Measurements from ENCODE around the gene RAI2.

Gene RAI2

GRCh38 chrX:17860811-17861488 lies at the start of gene RAI2:
Gene RAI2, minus strand, starts transcription at chrX:17861298. Its CDS starts 59,288 bp downstream, at chrX:17802010.
- DNase-seq (ENCODE audit: low read depth), result no peak

- no peak for DNase-seq (ENCODE audit: low read depth)
Measured at GRCh38 chrX:17888421-17888820, 27.3 kb upstream of the RAI2 start.

DNA sequence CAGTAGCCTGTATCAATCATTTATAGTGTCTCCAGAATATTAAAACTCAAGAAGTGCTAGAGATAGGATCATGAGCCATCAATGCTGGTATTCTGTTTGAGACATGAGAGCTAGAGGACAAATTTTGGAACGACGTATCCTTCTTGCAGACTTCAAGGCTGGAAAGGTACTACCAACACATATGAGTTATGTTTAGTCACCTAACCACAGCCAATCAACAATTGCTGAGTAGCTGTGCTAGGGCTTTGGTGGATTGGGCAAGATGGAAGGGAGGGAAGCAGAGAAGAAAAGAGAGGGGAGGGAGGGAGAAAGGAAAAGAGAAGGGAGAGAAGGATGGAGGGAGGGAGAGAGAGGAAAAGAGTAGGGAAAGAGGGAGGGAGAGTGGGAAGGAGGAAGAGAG lies 21.6 kb upstream of the RAI2 start:
- no peak for DNase-seq (ENCODE audit: low read depth)

DNA sequence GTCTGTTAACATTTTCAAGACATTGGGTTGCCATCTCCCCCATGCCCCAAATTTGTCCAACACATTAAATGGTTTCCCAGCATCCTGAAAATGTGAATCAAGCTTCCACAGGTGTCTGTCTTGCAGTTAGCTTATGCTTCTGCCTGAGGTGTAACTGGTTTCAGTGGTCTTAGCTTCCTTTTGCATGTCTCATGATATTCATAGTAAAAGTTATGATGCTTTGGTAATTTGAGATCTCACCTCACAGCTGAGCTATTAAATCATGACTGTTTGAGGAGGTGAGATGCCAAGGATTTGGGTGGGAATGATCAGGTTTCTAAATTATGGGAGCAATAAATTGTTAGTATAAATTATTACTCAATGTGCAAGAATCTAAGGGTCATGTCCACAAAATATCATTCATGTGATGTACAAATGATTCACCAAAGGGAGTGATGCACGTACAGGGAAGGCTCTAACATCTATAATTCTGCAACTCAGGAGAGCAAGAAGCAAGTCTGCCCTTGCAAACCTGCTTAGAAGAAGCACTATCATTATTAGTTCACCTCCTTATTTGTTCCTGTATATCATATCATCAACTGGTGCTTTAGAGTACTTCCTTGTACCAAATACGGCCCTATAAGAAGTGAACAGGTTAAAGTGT lies 17.1 kb upstream of the RAI2 start:
- DNase-seq (ENCODE audit: low read depth), result no peak

- no peak for DNase-seq (ENCODE audit: low read depth)
Measured at GRCh38 chrX:17876135-17876534, 15.0 kb upstream of the RAI2 start.

DNA sequence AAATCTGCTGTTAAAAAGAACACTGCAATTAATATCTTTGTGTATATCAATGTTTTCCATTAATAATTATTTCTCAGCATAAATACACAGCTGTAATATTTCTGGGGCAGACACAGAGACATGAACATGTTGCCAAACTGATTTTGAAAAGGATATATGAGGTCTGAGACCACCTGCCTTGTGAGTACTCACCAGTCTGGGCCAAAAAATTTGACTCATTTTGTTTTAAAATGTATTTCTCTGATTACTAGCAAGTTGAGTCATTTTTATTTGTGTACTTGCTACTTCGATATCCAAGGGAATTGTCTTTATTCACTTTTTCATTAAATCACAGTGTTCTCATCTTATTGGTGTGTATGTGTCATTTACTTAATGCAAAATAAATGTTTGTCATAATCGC lies 8.5 kb upstream of the RAI2 start:
- no peak for DNase-seq (ENCODE audit: low read depth)

- no peak for DNase-seq (ENCODE audit: low read depth)
Measured at GRCh38 chrX:17861489-17862011, 452 bp upstream of the RAI2 start.

DNA sequence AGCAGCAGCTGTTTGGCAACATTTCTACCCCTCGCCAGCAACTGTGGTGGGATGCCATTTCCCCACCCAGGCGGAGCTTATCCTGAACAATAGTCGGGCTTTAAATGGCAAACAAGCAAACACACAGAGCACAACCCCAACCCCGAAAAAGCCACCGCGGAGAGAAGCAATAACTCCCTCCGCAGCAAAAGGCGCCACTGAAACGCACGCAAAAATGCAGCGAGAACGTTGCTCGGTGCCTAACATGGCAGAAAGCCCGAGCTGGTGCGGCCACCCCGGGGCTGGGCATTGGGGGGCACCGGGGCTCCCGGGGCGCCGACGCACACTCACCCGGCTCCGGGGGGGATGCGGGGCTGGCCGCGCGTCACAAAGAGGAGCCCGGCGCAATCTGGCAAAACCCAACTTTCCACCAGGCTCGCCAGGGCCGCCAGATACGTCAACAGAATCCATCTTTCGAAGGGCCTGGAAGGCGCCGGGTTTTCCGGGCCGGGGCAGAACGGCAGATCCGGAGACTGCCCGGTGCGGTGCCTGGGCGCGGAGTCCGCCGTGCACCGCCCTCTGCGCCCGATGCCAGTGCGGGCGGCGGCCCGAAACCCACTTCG lies 818 bp downstream of the RAI2 start:
- DNase-seq (ENCODE audit: low read depth), result no peak

DNA sequence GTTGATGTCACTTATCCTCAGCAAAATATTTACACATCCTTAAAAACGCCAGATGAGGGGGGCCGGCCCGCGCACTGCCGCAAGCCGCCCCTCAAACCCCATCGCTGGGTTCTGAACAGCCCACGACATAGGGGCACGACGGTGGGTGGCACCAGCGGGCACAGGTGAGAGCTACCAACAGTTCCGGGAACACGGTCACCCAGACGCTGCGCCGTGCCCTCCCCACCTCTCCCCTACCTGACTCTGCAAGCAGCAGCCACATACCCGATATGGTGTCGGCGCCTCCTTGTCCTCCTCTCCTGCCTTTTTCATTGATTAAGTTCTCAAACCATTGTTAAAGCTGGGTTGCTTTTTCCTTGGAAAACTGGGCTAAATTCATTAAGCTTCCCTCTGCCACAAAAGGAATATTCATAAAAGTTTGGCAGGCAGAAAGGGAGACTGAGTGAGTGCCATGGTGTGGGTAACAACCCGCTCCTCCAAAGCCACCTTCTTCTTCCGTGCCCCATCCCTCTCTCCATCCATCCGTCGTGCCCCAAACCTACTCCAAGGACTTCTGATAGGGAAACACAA lies 1.4 kb downstream of the RAI2 start:
- no peak for DNase-seq (ENCODE audit: low read depth)

- DNase-seq (ENCODE audit: low read depth), result no peak
Measured at GRCh38 chrX:17854531-17854930, 6.6 kb downstream of the RAI2 start.

DNA sequence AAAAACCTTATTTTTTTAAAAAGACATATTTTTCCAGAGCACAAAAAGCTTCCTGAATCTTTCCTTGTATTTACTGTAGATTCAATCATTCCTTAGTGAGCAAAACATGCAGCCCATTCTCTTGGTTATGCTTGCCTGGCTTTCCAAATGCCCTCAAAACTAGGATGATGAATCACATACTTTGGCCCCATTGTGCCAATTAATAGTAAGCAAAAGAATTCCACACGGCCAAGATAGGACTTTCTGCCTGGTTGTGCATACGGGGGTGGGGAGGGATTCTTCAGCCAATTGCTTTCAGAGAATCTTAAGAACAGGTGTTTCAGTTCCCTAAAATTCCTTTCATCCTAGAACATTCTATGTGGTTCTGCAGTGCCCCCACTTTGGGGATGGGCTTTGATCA lies 7.0 kb downstream of the RAI2 start:
- DNase-seq (ENCODE audit: low read depth), result no peak

- no peak for DNase-seq (ENCODE audit: low read depth)
Measured at GRCh38 chrX:17851874-17852273, 9.2 kb downstream of the RAI2 start.

DNA sequence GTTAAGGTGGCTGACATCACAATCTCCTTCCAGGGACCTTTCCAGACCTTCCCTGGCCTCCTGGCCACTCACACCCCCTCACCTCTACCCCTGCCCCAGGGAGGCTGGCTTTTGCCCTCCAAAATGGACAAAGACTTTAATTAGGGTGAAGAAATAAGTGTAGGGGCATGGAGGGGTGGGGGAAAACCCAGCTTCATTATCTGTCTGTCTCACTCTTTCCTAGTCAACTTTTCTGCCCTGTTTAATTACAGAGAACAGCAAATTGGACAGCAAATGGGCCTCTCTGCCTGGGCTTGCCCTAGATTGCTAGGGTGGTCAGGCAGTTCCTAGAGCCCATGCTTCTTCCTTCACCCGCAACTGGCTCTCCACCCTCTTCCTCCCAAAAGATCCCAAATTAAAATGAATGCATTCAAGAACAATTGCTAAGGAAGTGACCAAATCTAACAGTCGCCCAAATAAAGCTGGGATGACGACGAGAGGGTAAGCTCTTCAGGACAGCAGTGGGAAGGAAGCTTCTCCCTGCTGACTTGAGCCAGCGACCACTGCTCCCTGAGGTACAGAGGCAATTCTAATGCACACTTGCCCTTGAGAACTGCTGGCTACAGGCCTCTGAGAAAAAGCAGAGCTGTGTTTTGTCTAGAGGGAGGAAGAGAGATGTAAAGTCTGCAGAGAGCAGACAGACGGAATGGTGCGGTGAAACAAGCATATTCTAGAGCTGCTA lies 12.4 kb downstream of the RAI2 start:
- no peak for DNase-seq (ENCODE audit: low read depth)

DNA sequence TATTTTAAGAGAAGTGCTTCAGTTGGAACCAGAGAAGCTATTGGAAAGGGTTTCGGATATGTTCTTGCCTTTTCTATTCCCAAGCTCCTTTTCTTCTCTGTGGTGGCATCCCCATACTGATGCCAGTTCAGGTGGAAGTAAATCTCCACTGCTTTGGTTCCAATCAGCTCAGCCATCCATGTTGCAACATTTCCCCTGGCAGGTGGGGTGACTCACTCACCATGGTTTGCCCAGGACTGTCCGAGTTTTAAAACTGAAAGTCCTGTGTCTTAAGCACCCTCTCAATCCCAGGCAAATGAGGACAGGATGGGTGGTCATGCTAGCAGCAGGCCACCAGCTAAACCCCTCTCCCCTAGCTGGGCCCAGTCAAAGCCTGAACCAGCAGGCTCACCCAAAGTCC lies 15.1 kb downstream of the RAI2 start:
- no peak for DNase-seq (ENCODE audit: low read depth)

- DNase-seq (ENCODE audit: low read depth), result no peak
Measured at GRCh38 chrX:17844236-17844635, 16.9 kb downstream of the RAI2 start.

DNA sequence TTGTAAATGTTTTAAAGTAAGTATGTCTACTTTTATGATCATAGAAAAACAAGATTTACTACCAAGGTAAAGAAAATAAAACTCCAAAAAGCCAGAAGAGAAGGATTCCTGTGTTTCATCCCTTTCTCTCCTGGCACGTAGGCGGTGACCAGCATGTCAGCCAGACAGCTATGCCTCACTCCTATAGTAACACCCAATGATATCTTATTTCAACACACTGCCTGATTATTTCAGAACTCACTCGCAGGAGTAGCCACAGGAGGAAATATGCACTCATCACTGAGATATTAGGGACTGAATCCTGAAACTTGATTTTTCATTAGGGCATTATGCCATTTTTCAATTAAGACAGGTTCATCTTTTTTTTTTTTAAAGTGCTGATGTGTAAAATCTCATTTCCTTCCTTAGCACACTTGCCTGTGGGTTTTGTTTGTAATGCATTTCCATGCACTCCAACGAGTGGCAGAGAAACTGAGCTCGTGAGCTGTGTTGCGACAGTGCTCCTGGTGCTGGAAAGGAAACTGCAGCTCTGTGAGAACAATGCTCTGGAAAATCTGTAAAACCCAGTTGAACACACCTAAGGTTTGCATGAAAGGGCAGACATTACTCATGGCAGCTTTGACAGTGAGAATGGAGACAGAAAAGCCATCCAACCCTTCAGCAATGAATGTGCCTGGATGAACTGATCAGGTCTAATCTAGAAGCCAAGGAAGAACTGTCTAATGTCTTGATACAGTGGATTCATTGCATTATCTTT lies 18.2 kb downstream of the RAI2 start:
- no peak for DNase-seq (ENCODE audit: low read depth)

DNA sequence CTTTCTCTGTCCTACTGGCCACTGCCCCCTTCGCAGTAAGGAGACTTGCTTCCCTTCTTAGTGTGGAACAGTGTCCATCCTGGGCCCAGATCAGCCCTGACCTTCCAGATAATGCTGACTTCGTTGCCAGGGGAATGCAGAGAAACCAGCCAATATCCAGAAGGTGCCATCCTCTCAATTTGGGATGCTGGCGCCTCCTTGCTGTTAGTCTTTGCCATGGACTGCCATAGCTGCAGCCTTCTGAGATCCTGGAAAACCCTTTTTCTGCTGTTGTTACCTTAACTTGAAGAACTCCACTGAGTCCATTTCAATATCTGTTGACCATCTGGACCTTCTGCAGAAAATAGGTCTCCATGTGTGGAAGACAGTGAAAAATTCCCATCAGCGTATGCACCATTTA lies 21.8 kb downstream of the RAI2 start:
- DNase-seq (ENCODE audit: low read depth), result no peak

- DNase-seq (ENCODE audit: low read depth), result no peak
Measured at GRCh38 chrX:17836830-17837229, 24.3 kb downstream of the RAI2 start.

DNA sequence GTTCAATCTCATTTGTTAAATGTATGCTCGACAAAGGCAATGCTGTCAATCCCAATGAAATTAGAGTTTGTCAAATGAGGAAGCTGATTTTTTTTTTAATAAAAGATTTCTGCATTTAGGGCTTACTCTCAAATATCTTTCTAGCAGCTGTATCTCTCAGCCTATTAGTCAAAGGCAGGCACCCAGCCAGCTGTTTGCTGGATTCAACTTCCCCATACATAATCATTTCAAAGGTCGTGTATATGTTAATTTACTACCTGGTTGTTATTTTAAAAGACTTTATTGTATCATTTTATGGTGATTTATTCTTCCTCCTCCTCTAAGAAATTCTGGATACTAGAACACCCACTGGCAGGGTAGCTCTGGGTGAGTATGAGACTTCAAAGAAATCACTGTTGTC lies 27.1 kb downstream of the RAI2 start:
- no peak for DNase-seq (ENCODE audit: low read depth)

DNA sequence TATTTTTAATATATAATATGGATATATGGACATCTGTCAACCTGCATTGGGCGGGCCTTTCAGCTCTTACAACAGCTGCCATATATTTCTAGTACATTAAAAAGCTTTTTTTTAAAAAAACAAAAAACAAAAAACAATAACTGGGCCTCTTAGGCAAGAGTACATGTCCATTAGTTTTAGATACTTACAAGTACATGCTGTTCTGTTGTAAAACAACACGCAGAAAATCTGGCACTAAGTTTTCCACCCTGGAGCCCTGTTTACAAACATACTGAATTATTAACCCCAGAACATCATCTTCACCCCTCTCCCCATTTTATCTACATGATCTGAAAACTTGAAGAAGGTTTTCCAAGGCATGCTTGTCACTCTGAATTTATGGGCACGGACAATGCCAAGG lies 29.8 kb downstream of the RAI2 start:
- DNase-seq (ENCODE audit: low read depth), result no peak

DNA sequence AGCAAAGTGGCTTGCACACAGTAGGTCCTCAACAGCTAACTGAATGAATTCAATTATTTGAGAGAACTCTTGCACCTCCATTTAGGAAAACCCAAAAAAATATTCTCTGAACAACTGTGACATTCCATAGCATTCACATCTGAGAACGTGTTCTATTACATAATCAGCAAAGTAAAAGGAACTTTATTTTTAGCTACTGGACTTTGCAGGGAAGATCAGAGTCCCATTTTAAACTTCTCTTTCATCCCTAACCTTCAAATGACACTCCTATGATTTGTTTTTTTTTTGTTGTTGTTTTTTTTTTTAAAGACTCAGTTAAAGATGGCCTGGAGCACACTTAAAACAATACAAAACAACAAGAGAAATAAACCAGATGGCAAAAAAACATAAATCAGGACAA lies 30.9 kb downstream of the RAI2 start:
- no peak for DNase-seq (ENCODE audit: low read depth)

DNA sequence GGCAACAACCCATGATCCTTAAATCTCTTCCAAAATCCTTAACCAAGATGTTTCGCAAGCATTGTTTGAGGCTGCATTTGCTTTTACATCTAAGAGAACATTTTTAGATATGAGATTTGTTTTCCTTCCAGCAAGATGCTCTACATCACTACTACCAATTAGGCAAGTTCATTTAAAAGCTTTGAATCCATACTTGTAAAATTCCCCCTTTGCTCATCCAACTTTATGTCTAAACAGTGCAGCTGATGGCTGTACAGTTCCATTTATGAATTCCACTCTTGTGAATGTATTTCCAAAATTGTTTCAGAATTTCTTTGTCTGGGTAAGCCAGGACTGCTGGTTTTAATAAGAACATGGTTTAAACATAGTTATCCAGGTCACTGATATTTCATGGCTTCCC lies 31.5 kb downstream of the RAI2 start:
- DNase-seq (ENCODE audit: low read depth), result peak; percentile 58

All from fibroblast of gingiva (primary cell).